Testis (tissue), 3 donors: ENCODE results near the gene HSPA12A. TPM values are rescaled to one million over a fixed set of nuclear protein-coding genes. Genes with fewer than 3 reads are reported as not detected.
A peak's percentile ranks its signal among the peaks of the same experiment; 100 is the strongest.

ENCODE experiments used
- DNase-seq: peaks from one replicate; pipeline ENCODE4 v3.0.0-alpha.2; 2019
- H3K27ac ChIP-seq, 2 donors: fragments of 200-600 bp; sonication (generic); one replicate each; pipeline ENCODE4 v1.5.1; 2019
- H3K27me3 ChIP-seq: fragments of 200-600 bp; sonication (generic); one replicate; pipeline ENCODE4 v1.5.1; 2019
- H3K36me3 ChIP-seq: fragments of 200-600 bp; sonication (generic); one replicate; pipeline ENCODE4 v1.5.1; 2017; ENCODE audit warnings: low read depth; ENCODE audit errors: missing control alignments
- H3K4me1 ChIP-seq: fragments of 200-600 bp; sonication (generic); one replicate; pipeline ENCODE4 v1.5.1; 2019
- H3K4me3 ChIP-seq, 2 donors: fragments of 200-600 bp; sonication (generic); one replicate each; pipeline ENCODE4 v1.5.1; 2017 to 2019
- H3K9me3 ChIP-seq: fragments of 200-600 bp; sonication (generic); one replicate; pipeline ENCODE4 v1.5.1; 2017
- POLR2A ChIP-seq: fragments of 450-650 bp; IDR thresholded peaks from one replicate; pipeline ENCODE4 v1.6.1; 2017; ENCODE audit warnings: antibody characterized with exemption, mild to moderate bottlenecking, moderate library complexity
- WGBS, 2 donors: methylation state at CpG; one replicate each; pipeline ENCODE4 v1.1.5; 2018; 5-methylcytosine and 5-hydroxymethylcytosine counted together
- intact Hi-C: fragments of 100-400 bp; cut with DNase I; formaldehyde crosslinking; loops from one replicate; pipeline ENCODE4 v1.15.1; 2023; ENCODE audit warnings: low total_unique reads
- polyA plus RNA-seq: library from polyadenylated mRNA; stranded (reverse); fragments of 350-450 nt; fragmentation: Illumina TruSeq; extraction: RNeasy Lipid Tissue Mini Kit (QIAGEN cat#74804); gene quantifications from one replicate; pipeline ENCODE4 v1.2.3, GENCODE V29; 2014; ENCODE audit warnings: low read depth, low replicate concordance; ENCODE audit not compliant: insufficient read depth
- total RNA-seq, 2 donors: library from RNA; depleted of rRNA; stranded (reverse); fragments of >200 nt; gene quantifications; one replicate each; pipeline ENCODE4 v1.2.3, GENCODE V29; 2016
- TF ChIP-seq, protein P1 (sequence below), 3 experiments: fragments of 450-650 bp in 2 of 3; fragments of 200-600 bp in 1 of 3; sonication (generic) in 1 of 3; IDR thresholded peaks; one replicate each; pipeline ENCODE4 v1.5.1; 2016 to 2019; ENCODE audit warnings: antibody characterized with exemption in 3 of 3, mild to moderate bottlenecking in 2 of 3, moderate library complexity in 1 of 3

Gene HSPA12A
- total and polyA plus RNA-seq, 3 donors from 2014 or later = 20.9 to 34.6 (median 28.4) TPM

DNA sequence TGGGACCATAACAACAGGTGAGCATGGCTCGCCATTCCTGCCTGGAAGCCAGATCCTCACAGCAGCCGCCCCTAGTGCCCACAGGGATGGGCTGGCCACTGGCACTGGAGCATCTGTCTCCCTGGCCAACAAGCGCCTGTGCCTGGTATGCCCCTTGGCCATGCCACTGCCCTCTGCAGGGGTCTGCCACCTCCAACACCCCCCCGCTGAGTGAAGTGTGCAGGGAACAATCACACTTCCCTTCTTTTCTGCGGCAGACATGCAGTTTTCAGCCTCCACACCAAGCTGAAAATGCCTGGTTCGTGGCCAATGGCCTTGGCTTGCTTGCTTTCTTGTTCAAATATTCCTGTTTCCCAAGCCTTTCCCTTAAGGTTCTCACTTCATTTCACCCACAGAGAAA, 50.7 kb downstream of the HSPA12A start:
- Histone ChIP-seq H3K4me3 (no peak overlapping the region), H3K36me3 (no peaks in the 10 kb centered on the region), H3K27me3 (no peaks in the 10 kb centered on the region), H3K27ac (peak overlapping the region in 1 of 2 donors; percentile 53), H3K4me1 (peaks cover 43% of the 10 kb centered on the region), H3K9me3 (no peaks in the 10 kb centered on the region)
- TF ChIP-seq, protein P1, sequence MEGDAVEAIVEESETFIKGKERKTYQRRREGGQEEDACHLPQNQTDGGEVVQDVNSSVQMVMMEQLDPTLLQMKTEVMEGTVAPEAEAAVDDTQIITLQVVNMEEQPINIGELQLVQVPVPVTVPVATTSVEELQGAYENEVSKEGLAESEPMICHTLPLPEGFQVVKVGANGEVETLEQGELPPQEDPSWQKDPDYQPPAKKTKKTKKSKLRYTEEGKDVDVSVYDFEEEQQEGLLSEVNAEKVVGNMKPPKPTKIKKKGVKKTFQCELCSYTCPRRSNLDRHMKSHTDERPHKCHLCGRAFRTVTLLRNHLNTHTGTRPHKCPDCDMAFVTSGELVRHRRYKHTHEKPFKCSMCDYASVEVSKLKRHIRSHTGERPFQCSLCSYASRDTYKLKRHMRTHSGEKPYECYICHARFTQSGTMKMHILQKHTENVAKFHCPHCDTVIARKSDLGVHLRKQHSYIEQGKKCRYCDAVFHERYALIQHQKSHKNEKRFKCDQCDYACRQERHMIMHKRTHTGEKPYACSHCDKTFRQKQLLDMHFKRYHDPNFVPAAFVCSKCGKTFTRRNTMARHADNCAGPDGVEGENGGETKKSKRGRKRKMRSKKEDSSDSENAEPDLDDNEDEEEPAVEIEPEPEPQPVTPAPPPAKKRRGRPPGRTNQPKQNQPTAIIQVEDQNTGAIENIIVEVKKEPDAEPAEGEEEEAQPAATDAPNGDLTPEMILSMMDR (IDR thresholded peaks at IDR 0.05) = no peak
- no peak for TF ChIP-seq POLR2A
- DNase-seq = peak; percentile 50
- 63 to 65% methylated on average over 4 to 6 of the region's 6 CpGs for WGBS, 2 donors
- intact Hi-C loops = no loop called here

DNA sequence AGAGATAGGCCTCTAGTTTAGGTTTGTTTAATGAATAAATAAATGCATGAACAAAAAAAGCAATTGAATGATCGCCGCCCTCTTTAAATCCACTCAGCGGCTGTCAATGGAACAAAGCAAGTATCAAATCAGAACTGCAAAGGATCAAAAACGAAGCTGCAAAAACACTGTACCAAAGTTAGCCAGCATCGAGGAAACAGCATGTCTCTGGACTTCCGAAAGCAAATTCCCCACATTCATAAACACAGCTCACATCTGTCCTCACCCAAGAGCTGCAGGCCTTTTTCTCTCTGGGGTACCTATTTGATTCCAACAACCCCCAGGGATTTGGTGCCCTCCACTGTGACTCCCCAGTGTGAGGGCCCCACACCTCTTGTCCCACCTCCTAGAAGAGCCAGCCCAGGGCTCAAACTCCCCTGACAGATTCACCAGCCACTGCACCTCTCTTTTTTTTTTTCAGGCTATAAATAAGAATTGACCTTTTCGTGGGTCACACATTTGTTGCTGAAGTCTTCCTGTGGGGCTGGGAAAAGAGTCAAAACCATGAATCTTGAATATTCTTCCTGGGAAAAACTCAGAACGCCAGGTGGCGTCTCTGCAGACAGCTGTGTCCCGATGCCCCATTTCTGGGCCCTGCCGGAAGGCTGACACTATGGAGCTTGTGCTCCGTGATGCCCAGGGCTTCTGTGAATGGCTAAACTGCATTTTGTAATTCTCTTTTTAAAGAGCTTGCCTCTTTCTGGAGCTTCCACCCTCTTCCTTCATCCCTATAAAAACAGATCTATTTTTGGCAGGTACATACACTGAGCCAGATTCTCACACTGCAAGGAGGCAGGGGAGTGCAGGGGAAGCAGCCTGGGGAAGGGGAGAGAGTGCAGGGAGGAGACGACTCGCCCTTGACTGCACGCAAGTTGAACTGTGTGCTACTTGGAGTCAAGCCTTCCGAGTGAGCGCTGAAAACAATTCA, 51.7 kb downstream of the HSPA12A start:
- Histone ChIP-seq H3K36me3 (no peaks in the 10 kb centered on the region), H3K9me3 (no peaks in the 10 kb centered on the region), H3K27me3 (no peaks in the 10 kb centered on the region), H3K4me3 (no peak overlapping the region), H3K27ac (no peak overlapping the region), H3K4me1 (peaks cover 43% of the 10 kb centered on the region)
- DNase-seq = peak; percentile 54
- TF ChIP-seq, protein P1 (IDR thresholded peaks at IDR 0.05) = peak in 1 of 3 experiments; percentile 6
- no peak for TF ChIP-seq POLR2A
- whole genome bisulfite sequencing, 2 donors = 36 to 51% methylated on average over 17 of the region's 17 CpGs
- intact Hi-C loops = no loop called here

DNA sequence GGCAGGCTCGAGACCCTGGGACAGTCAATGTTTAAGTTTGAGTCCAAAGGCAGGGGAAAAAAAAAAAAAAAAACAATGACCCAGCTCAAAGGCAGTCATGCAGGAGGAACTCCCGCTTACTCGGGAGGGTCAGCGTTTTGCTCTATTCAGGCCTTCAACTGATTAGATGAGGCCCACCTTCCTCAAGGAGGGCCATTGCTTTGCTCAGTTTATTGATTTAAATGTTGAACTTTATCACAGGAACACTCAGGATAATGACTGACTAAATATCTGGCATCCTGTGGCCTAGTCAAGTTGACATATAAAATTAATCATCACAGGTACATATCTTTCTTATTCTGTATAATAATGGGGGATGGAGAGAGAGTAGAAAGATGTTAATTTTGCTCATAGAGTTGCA, 52.6 kb downstream of the HSPA12A start:
- 86 to 92% methylated on average over 4 of the region's 4 CpGs for WGBS, 2 donors
- H3K27ac ChIP-seq = peak overlapping the region in 1 of 2 donors; percentile 45
- no peak for TF ChIP-seq POLR2A
- TF ChIP-seq, protein P1 (IDR thresholded peaks at IDR 0.05) = no peak

DNA sequence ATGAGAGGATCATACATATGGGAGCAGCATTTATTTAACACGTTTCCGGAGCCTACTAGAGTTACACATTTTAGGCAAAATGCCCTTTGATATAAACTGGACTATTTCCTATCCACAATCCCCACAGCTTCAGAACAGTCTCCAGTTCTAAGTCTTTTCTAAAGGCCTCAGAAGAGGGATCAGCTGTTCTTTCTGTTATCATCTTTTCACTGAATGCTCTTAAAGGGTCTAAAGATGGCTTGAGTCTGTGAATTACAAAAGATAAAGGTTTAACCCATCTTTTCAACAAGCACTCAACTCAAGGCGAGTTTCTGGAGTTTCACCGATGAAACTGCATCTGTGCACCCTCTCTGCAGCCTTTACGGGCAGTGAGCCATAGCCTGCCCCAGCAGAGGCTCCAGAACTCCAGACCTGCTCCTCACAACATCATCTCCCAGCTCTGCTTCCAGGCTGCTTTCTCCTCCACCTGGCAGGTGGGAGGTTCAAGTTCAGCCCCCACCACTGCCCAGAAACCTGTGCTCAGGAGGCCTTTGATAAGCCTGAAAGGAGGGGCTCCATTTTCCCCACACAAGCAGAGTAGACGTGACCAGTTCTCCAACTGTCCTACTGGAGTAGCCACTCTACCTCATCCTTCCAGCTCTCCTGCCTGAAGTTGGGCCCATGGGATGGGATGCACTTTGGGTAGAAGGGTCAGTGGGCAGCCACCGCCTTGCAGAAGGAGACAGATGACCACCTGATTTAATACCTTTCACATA, 53.4 kb downstream of the HSPA12A start:
- WGBS, 2 donors = 62% methylated on average over 7 of the region's 7 CpGs
- TF ChIP-seq, protein P1 (IDR thresholded peaks at IDR 0.05) = no peak
- no peak for TF ChIP-seq POLR2A
- H3K36me3 ChIP-seq = no peaks in the 10 kb centered on the region
- H3K4me3 ChIP-seq = no peak overlapping the region
- peaks cover 31% of the 10 kb centered on the region for H3K4me1 ChIP-seq
- H3K27ac ChIP-seq = peak overlapping the region in 1 of 2 donors; percentile 45
- no peaks in the 10 kb centered on the region for H3K27me3 ChIP-seq
- intact Hi-C loops = loop anchor here (5.0 to 10.0 kb wide), 2 partner anchors 56 to 98 kb away; partner anchors contain the start of gene HSPA12A
- DNase-seq = no peak
- no peaks in the 10 kb centered on the region for H3K9me3 ChIP-seq

More for the DNA sequence above, 52.6 kb downstream of the HSPA12A start:
- peaks cover 39% of the 10 kb centered on the region for H3K4me1 ChIP-seq
- H3K36me3 ChIP-seq = no peaks in the 10 kb centered on the region
- H3K27me3 ChIP-seq = no peaks in the 10 kb centered on the region
- no peak for DNase-seq
- H3K9me3 ChIP-seq = no peaks in the 10 kb centered on the region
- no peak overlapping the region for H3K4me3 ChIP-seq
- intact Hi-C loops = loop anchor here (5.0 to 10.0 kb wide), 2 partner anchors 55 to 98 kb away; partner anchors contain the start of gene HSPA12A
